ENCODE results near the gene HS3ST4.

HS3ST4 gene

GRCh38 chr16:25828510-25828909, 136.8 kb downstream of the HS3ST4 start:
- no peak for DNase-seq

GRCh38 chr16:25832291-25832690, 140.5 kb downstream of the HS3ST4 start:
- no peak for DNase-seq

GRCh38 chr16:25834101-25834500, 142.3 kb downstream of the HS3ST4 start:
- DNase-seq, result no peak

GRCh38 chr16:25835126-25835525, 143.4 kb downstream of the HS3ST4 start:
- no peak for DNase-seq

GRCh38 chr16:25838724-25839186, 147.0 kb downstream of the HS3ST4 start:
- DNase-seq, result peak; percentile 16 to 68 (median 66)

- DNase-seq, result no peak
Measured at GRCh38 chr16:25841761-25842160, 150.0 kb downstream of the HS3ST4 start.

GRCh38 chr16:25845901-25846300, 154.1 kb downstream of the HS3ST4 start:
- DNase-seq, result no peak

- no peak for DNase-seq
Measured at GRCh38 chr16:25854141-25854540, 162.4 kb downstream of the HS3ST4 start.

GRCh38 chr16:25855063-25855462, 163.3 kb downstream of the HS3ST4 start:
- no peak for DNase-seq

GRCh38 chr16:25855818-25856217, 164.1 kb downstream of the HS3ST4 start:
- no peak for DNase-seq

GRCh38 chr16:25859645-25860044, 167.9 kb downstream of the HS3ST4 start:
- no peak for DNase-seq

- no peak for DNase-seq
Measured at GRCh38 chr16:25867041-25867440, 175.3 kb downstream of the HS3ST4 start.

GRCh38 chr16:25868106-25868505, 176.3 kb downstream of the HS3ST4 start:
- no peak for DNase-seq

GRCh38 chr16:25868706-25869370, 177.1 kb downstream of the HS3ST4 start:
- DNase-seq, result no peak

- no peak for DNase-seq
Measured at GRCh38 chr16:25872369-25873070, 180.8 kb downstream of the HS3ST4 start.

- DNase-seq, result no peak
Measured at GRCh38 chr16:25874196-25874595, 182.4 kb downstream of the HS3ST4 start.

- DNase-seq, result no peak
Measured at GRCh38 chr16:25875956-25876598, 184.3 kb downstream of the HS3ST4 start.

- no peak for DNase-seq
Measured at GRCh38 chr16:25877103-25877502, 185.3 kb downstream of the HS3ST4 start.

- no peak for DNase-seq
Measured at GRCh38 chr16:25886598-25886997, 194.8 kb downstream of the HS3ST4 start.

- no peak for DNase-seq
Measured at GRCh38 chr16:25888868-25889267, 197.1 kb downstream of the HS3ST4 start.

GRCh38 chr16:25893332-25893731, 201.6 kb downstream of the HS3ST4 start:
- DNase-seq, result no peak

GRCh38 chr16:25894093-25894492, 202.3 kb downstream of the HS3ST4 start:
- DNase-seq, result no peak

GRCh38 chr16:25895380-25895779, 203.6 kb downstream of the HS3ST4 start:
- DNase-seq, result no peak

- DNase-seq, result no peak
Measured at GRCh38 chr16:25896411-25896810, 204.7 kb downstream of the HS3ST4 start.

All from NCI-H1417 (cell line).